ENCODE data around the gene PDZD2.

GRCh38 chr5:32150366-32150765, 511.4 kb downstream of the PDZD2 start:
- no peak for TF ChIP-seq EZH2 (IDR thresholded peaks at IDR 0.05; ENCODE audit: insufficient read depth, poor library complexity, severe bottlenecking)
- no peak for TF ChIP-seq EZH2phosphoT487 (IDR thresholded peaks at IDR 0.05; ENCODE audit: insufficient read depth, low read depth)
